T-helper 17 cell (primary cell): ENCODE measurements around the gene SNAP23. TPM values are rescaled to one million over a fixed set of nuclear protein-coding genes. Genes with fewer than 3 reads are reported as not detected.

Experiments
- ATAC-seq: fragments of 150-1000 bp; cut with Tn5 transposase; 2 replicates; pipeline ENCODE4 v1.10.0; 2021; ENCODE audit warnings: mild to moderate bottlenecking, moderate library complexity
- DNase-seq, 3 donors: peaks; one replicate each; pipeline versions ENCODE4 v3.0.0 to v3.0.0-alpha.2; 2020 to 2021
- H3K9me3 ChIP-seq: one replicate; pipeline ENCODE4 v1.7.0; 2013; ENCODE audit warnings: low read length, mild to moderate bottlenecking; ENCODE audit not compliant: control insufficient read depth, poor library complexity, severe bottlenecking
- H3K27ac Mint-ChIP-seq: one replicate; pipeline ENCODE4 v1.8.0; 2022; ENCODE audit warnings: mild to moderate bottlenecking, moderate library complexity, mixed read lengths
- H3K27me3 Mint-ChIP-seq: one replicate; pipeline ENCODE4 v1.8.0; 2022; ENCODE audit warnings: mixed read lengths
- H3K36me3 Mint-ChIP-seq: one replicate; pipeline ENCODE4 v1.8.0; 2022; ENCODE audit warnings: low read depth, mixed read lengths
- H3K4me1 Mint-ChIP-seq: one replicate; pipeline ENCODE4 v1.8.0; 2022; ENCODE audit warnings: mild to moderate bottlenecking, mixed read lengths
- H3K4me3 Mint-ChIP-seq: one replicate; pipeline ENCODE4 v1.8.0; 2022; ENCODE audit warnings: mild to moderate bottlenecking, moderate library complexity, mixed read lengths
- total RNA-seq, 4 donors: library from RNA in 2 of 4; stranded (reverse) in 2 of 4; gene quantifications; one replicate each; pipeline ENCODE4 v1.2.3 and lab custom pipeline; 2022 to 2026

The SNAP23 gene
- total RNA-seq, 2 donors from 2014 or later: 52.6 to 80.7 TPM

DNA sequence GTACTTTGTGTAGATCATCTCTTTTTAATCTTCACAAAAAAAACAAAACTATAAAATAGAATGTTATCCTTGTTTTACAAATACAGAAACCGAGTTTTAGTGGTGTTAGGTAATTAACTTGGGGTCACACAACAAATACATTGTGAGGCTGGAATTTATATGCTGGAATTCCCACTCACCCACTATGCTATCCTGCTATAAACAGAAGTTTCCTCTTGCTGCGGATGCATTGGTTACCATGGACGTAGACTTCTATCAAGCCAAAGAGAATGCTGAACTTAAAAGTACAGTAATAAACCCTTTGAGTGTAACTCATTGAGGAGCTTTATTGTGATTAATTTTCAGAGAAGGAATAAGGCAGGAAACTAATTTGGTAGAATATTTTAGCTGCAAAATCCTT, 9.2 kb downstream of the SNAP23 start:
- Mint-ChIP-seq H3K27ac (no peak overlapping the region), H3K4me1 (peaks cover 10% of the 10 kb centered on the region), H3K4me3 (no peak overlapping the region), H3K36me3 (peaks cover 3% of the 10 kb centered on the region), H3K27me3 (no peaks in the 10 kb centered on the region)
- H3K9me3 ChIP-seq: no peaks in the 10 kb centered on the region
- DNase-seq (no peak), ATAC-seq (no peak)

DNA sequence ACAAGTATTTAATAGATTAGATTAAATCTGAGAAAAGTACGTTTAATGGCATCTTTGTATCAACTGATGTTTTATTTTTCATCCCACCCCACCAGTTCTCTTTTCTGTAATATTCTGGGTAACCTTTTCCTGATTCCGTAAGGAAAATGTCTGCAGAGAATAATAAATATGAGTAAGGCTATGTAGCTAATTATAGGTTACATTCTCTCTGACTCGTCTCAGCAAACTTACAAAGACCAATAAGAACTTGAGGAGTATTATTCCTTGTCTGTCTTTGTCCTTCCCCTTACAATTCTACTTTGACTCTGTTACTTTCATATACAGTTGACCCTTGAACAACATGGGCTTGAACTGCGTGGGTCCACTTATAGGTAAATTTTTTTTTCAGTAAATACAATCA, 12.1 kb downstream of the SNAP23 start:
- peaks cover 3% of the 10 kb centered on the region for H3K36me3 Mint-ChIP-seq
- H3K9me3 ChIP-seq: no peaks in the 10 kb centered on the region
- no peak overlapping the region for H3K4me3 Mint-ChIP-seq
- H3K27me3 Mint-ChIP-seq: no peaks in the 10 kb centered on the region
- ATAC-seq: no peak
- peaks cover 8% of the 10 kb centered on the region for H3K4me1 Mint-ChIP-seq
- peak overlapping the region; percentile 37 for H3K27ac Mint-ChIP-seq
- DNase-seq: no peak

DNA sequence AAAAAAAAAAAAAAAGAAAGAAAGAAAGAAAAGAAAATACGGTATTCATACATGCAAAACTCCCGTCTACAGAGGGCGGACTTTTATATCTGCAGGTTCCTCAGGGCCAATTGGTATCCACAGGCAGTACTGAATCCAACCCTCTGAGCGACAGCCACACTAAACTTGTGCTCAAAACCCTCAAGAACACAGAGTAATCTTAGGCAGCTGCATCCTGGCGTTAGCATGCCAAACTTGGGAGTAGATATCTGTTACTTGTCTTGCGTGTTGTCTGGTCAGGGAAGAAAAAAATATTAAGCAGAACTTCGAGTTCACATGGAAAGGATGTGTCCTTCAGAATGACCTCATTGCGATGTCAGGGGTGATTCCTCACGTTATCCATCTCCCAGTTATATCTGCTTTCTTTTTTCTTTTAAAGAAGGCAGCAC, 12.8 kb downstream of the SNAP23 start:
- H3K36me3 Mint-ChIP-seq: peaks cover 5% of the 10 kb centered on the region
- no peaks in the 10 kb centered on the region for H3K27me3 Mint-ChIP-seq
- DNase-seq: no peak
- peaks cover 10% of the 10 kb centered on the region for H3K4me1 Mint-ChIP-seq
- H3K4me3 Mint-ChIP-seq: no peak overlapping the region
- no peak for ATAC-seq
- H3K9me3 ChIP-seq: no peaks in the 10 kb centered on the region
- H3K27ac Mint-ChIP-seq: peak overlapping the region; percentile 37

DNA sequence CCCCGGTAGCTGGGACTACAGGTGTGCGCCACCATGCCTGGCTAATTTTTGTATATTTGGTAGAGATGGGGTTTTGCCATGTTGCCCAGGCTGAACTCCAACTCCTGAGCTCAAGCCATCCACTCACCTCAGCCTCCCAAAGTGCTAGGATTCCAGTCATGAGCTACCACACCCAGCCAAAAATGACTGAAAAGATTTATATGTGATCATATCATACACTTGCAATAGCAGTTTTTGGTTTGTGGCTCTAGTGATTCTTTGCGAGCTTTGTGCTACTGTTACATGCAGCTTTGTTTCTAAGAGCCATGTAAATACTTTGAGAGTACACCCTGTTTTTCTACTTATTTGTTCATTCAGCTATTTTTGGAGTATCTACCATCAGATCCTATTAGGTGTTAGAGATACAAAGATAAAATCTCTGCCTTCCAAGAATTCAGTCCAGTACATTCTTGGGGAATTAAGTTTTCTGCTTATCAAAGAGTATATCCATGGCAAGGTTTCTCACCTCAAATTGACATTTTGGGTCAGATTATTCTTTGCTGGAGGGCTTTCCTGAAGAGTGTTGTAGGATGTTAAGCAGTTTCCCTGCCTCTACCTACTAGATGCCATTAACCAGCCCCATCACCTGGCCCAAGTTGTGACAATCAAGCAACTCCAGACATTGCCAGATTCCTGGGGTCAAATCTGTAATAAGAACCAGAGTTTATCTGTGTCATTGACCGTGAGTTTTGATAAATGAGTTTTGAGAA, 15.0 kb downstream of the SNAP23 start:
- no peak overlapping the region for H3K27ac Mint-ChIP-seq
- peaks cover 3% of the 10 kb centered on the region for H3K36me3 Mint-ChIP-seq
- ATAC-seq (no peak), DNase-seq (no peak)
- peaks cover 8% of the 10 kb centered on the region for H3K4me1 Mint-ChIP-seq
- H3K27me3 Mint-ChIP-seq: no peaks in the 10 kb centered on the region
- no peaks in the 10 kb centered on the region for H3K9me3 ChIP-seq
- no peak overlapping the region for H3K4me3 Mint-ChIP-seq

DNA sequence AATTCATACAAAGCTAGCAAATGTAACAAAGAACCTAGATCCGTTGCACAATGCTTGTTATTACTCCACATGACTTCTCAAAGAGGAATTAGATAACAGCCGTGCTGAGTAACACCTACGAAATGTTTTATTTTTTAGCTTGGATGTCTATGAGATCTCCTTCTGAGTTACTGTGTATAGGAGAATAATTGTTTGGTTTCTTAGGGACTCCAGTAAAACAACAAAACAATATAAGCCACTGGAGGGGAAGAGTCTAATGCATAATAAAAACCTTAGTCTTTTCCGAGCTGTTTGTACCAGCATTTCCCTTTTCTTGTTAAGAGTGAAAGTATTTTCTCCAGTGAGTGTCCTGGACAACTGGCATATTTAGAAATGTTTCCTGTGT, 15.6 kb downstream of the SNAP23 start:
- H3K4me1 Mint-ChIP-seq: peaks cover 10% of the 10 kb centered on the region
- H3K9me3 ChIP-seq: no peaks in the 10 kb centered on the region
- no peak overlapping the region for H3K27ac Mint-ChIP-seq
- ATAC-seq (no peak), DNase-seq (no peak)
- no peaks in the 10 kb centered on the region for H3K27me3 Mint-ChIP-seq
- H3K36me3 Mint-ChIP-seq: peaks cover 6% of the 10 kb centered on the region
- no peak overlapping the region for H3K4me3 Mint-ChIP-seq

DNA sequence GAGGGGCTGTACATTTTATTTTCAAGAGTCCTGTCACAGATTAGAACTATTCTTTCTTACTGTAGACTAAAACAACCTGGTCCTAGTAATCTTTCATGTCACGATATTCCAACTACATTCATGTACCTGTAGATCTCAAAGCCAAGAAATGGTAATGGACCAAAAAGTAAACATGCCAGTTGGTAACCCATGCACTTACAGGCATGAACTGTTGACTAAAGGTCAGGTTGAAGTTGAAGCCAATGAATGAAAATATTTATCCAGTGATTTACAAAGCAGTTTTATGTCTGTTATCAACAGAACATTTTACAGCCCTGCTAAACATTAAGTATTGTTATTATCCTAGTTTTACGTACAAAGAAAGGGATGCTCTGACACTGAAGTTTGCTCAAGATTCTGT, 27.9 kb downstream of the SNAP23 start:
- Mint-ChIP-seq H3K27ac (no peak overlapping the region), H3K4me3 (no peak overlapping the region), H3K36me3 (no peaks in the 10 kb centered on the region), H3K4me1 (no peaks in the 10 kb centered on the region), H3K27me3 (no peaks in the 10 kb centered on the region)
- H3K9me3 ChIP-seq: no peaks in the 10 kb centered on the region
- ATAC-seq: no peak
- no peak for DNase-seq

DNA sequence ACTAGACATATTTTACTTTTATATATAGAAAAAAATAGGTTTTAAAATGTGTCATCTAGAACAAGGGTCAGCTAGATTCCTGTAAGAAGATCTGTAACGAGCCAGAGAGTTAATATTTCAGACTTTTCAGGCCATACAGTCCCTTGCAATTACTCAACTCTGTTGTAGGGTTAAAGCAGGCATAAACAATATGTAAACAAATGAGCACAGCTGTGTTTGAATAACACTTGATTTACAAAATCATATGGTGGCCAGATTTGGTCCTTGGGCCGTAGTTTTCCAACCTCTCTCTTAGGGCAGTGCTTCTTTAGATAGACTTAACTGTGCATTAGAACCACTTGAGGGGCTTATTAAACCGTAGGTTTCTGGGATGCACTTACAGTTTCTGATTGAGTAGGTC, 33.5 kb downstream of the SNAP23 start:
- peaks cover 5% of the 10 kb centered on the region for H3K36me3 Mint-ChIP-seq
- H3K4me3 Mint-ChIP-seq: no peak overlapping the region
- ATAC-seq (no peak), DNase-seq (no peak)
- no peaks in the 10 kb centered on the region for H3K27me3 Mint-ChIP-seq
- H3K9me3 ChIP-seq: no peaks in the 10 kb centered on the region
- peak overlapping the region; percentile 1 for H3K27ac Mint-ChIP-seq
- H3K4me1 Mint-ChIP-seq: peaks cover 3% of the 10 kb centered on the region

DNA sequence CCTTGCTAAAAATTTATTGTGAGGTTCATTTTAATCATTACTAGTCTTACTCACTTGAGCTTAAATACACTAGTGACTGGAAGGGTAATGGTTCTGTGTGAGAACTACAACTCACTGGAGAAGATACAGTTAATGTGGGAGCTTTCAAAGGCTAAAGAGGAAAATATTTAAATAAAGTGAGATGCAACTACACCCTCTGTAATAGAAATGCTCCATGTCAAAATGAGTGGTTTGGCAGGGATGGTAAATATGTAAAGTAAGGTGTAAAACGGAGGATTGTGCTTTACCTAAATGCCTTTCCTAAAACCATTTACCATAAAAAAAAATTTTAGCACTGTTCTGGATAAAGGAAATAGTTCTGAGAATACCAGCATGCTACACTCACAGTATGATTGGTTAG, 37.8 kb downstream of the SNAP23 start:
- DNase-seq (no peak), ATAC-seq (no peak)
- Mint-ChIP-seq H3K27ac (peak overlapping the region; percentile 47), H3K4me1 (peaks cover 5% of the 10 kb centered on the region), H3K27me3 (no peaks in the 10 kb centered on the region), H3K36me3 (peaks cover 5% of the 10 kb centered on the region), H3K4me3 (no peak overlapping the region)
- H3K9me3 ChIP-seq: no peaks in the 10 kb centered on the region

DNA sequence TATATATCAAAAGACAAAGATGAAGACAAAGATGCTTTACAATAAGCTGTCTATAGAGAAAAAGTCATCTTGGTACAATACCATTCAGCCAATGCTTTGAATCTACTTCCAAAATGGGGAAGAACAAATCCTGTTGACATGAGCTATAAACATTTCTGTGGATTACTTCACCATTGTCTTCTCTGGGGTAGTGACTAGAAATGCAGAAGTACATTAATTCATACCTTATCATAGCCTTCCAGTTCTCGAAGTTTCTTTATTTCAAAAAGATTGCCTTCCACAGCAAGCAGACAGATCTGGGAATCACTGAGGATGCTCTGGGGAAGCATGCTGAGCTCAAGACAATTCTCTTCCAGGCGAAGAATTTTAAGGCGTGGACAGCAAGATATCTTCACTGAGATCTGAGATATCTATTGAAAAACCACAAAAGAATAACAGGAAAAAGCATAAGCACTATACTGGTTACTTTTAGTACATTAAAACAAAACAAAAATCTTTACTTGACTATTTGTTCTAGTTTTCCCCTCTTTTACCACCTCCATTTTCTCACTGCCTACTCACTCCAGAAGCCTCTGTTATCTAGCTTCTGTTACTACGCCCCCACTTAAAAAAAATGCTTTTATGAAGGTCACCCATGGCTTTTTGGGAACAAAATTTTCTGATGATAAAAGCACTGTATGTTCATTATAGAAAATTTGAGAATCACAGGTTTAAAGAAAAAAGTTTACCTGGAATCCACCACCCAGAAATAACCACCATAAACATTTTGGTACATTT, 49.6 kb downstream of the SNAP23 start:
- H3K27ac Mint-ChIP-seq: peak overlapping the region; percentile 99
- ATAC-seq: no peak
- no peaks in the 10 kb centered on the region for H3K27me3 Mint-ChIP-seq
- H3K9me3 ChIP-seq: no peaks in the 10 kb centered on the region
- peaks cover 39% of the 10 kb centered on the region for H3K4me1 Mint-ChIP-seq
- peaks cover 9% of the 10 kb centered on the region for H3K36me3 Mint-ChIP-seq
- DNase-seq: no peak
- H3K4me3 Mint-ChIP-seq: no peak overlapping the region

DNA sequence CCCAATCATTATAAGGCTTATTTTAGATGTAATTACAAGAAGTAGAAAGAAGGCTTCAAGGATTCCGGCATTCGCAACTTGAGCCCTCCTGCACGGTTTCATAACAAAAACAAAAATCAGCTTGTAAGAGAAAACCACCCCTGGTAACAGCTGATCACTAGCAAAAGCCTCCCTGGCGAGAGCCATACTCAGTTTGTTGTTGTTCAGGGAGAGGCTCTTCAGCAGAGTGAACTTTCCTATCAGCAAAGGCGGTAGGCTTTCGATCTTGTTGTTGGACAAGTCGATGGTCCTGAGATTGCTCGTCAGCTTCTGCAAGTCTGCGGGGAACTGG, 52.4 kb downstream of the SNAP23 start:
- Mint-ChIP-seq H3K27me3 (no peaks in the 10 kb centered on the region), H3K27ac (peak overlapping the region; percentile 99), H3K4me1 (peaks cover 37% of the 10 kb centered on the region), H3K36me3 (peaks cover 7% of the 10 kb centered on the region), H3K4me3 (peak overlapping the region; percentile 98)
- H3K9me3 ChIP-seq: no peaks in the 10 kb centered on the region
- ATAC-seq (no peak), DNase-seq (peak in 1 of 3 donors; percentile 4)

DNA sequence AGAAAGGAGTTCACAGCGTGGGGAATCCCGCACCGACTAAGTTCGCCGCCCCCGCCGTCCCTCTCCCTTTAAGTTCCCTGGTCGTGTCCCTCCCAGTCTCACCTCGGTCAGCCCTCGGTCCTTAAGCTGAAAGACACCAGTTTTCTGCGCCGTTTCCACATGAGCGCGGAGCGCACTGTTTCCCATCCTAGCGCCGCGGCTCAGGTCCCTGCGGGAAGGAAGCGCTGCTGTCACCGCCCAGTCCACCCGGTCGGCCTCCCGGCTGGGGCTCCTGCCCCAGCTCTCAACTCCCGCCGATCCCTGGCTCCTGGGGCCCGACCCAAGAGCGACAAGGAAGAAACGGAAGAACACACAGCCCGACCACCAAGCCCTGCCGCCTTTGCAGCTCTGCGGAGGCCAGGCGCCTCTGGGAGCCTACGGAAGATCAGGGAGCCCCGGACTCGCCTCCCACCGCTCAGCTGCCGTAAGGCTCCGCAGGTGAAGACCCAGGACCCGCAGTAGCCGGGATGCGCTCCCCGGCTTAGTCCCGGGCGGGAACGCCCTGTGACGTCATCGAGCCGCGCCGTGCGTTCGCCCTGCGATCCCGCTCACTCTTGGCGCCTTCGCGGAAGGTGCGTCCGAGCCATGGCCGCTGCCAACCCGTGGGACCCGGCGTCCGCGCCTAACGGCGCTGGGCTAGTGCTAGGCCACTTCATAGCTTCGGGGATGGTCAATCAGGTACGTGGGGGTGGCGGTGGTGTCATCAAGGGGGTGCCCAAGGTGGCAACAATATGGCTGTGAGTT, 53.0 kb downstream of the SNAP23 start, which contains the start of the genes HAUS2 and LRRC57:
TSS of gene HAUS2 (plus strand) at position 590 of the 783 bp plus-strand sequence. CDS start at position 625, 35 bp downstream.
TSS of gene LRRC57 (minus strand) at position 545 of the 783 bp plus-strand sequence. CDS start at position 186, 359 bp downstream.
- peak within 1 kb of the TSS; percentile 98 for H3K4me3 Mint-ChIP-seq
- peaks cover 37% of the 10 kb centered on the region for H3K4me1 Mint-ChIP-seq
- H3K27me3 Mint-ChIP-seq: no peaks in the 10 kb centered on the region
- H3K36me3 Mint-ChIP-seq: peaks cover 7% of the 10 kb centered on the region
- DNase-seq (peak; percentile 77 to 82 (median 78)), ATAC-seq (peak; percentile 87)
- H3K9me3 ChIP-seq: no peaks in the 10 kb centered on the region
- peak within 1 kb of the TSS; percentile 99 for H3K27ac Mint-ChIP-seq

DNA sequence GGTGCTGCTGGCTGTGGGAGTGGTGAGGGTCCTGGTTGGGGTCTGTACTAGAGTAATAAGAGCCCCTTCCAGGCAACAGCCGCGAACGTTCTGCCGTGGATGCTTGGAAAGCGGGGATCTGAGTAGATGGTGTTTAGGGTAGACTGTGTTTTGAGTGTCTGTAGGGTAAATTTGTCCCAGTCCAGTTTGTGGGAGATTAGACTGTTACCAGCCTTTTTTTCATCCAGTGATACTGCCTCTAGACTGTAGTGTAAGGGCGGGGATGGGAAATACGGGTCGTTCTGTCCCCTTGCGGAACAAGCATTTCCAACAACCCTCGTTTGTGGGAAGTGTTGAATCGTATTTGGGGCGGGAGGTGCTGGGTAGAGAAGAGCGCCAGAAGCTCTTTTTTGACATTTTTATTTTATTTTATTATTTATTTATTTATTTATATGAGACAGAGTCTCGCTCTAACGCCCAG, 53.6 kb downstream of the SNAP23 start:
- H3K4me1 Mint-ChIP-seq: peaks cover 42% of the 10 kb centered on the region
- H3K9me3 ChIP-seq: no peaks in the 10 kb centered on the region
- H3K27me3 Mint-ChIP-seq: no peaks in the 10 kb centered on the region
- peak overlapping the region; percentile 98 for H3K4me3 Mint-ChIP-seq
- H3K27ac Mint-ChIP-seq: peak overlapping the region; percentile 99
- peaks cover 8% of the 10 kb centered on the region for H3K36me3 Mint-ChIP-seq
- DNase-seq: no peak
- peak; percentile 66 for ATAC-seq
